Thyroid gland (tissue), 4 donors: ENCODE results near the gene TMEM52B.

Source experiments
- POLR2A ChIP-seq, 2 donors: fragments of 450-650 bp; IDR thresholded peaks; one replicate each; pipeline ENCODE4 v1.6.1; 2017; ENCODE audit warnings: antibody characterized with exemption in 2 of 2, mild to moderate bottlenecking in 2 of 2, moderate library complexity in 1 of 2
- TF ChIP-seq, protein P1 (sequence below), 6 experiments: fragments of 200-600 bp in 3 of 6; fragments of 450-650 bp in 3 of 6; sonication (generic) in 3 of 6; IDR thresholded peaks; one replicate each; pipeline ENCODE4 v1.5.1; 2016 to 2019; ENCODE audit warnings: antibody characterized with exemption in 6 of 6, mild to moderate bottlenecking in 2 of 6, inconsistent platforms in 1 of 6, moderate library complexity in 1 of 6

DNA sequence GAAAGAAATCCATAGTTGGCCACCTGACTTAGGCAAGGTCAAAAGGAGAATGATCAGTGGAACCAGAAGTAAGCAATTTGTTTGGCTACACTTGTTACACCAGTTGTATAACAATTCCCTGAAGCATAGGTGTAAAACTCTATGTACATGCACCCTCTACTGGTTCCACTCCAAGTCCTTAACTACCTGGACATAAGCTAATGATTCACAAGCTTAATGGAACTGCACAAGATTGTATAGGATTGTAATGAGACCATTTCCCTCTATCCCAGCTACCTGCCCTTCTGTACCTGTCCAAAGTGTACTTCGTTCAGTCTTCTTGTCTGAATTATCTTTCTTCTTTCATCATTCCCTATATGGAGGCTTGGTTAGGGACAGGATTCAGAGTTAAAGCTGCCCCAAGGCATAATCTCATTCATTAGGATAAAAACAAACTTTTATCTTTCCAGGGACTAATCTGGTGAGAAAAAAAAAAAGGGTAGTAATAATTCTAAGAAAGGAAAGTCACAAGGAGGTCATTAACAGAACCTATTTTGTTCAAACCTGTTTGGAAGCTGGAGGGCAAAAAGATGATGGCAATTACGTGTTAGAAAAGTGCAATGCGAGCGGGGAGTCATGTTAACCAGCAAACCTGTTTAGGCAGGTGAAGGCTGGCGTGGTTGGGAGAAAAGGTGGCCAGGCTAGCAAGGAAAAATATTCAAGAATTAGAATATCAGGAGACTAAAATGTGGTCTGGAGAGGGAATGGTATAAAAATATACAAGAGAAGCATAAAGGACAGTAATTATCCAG is 2.8 kb upstream of the TMEM52B start:
- no peak for TF ChIP-seq POLR2A (IDR thresholded peaks at IDR 0.05)
- TF ChIP-seq, protein P1, sequence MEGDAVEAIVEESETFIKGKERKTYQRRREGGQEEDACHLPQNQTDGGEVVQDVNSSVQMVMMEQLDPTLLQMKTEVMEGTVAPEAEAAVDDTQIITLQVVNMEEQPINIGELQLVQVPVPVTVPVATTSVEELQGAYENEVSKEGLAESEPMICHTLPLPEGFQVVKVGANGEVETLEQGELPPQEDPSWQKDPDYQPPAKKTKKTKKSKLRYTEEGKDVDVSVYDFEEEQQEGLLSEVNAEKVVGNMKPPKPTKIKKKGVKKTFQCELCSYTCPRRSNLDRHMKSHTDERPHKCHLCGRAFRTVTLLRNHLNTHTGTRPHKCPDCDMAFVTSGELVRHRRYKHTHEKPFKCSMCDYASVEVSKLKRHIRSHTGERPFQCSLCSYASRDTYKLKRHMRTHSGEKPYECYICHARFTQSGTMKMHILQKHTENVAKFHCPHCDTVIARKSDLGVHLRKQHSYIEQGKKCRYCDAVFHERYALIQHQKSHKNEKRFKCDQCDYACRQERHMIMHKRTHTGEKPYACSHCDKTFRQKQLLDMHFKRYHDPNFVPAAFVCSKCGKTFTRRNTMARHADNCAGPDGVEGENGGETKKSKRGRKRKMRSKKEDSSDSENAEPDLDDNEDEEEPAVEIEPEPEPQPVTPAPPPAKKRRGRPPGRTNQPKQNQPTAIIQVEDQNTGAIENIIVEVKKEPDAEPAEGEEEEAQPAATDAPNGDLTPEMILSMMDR (IDR thresholded peaks at IDR 0.05), result no peak
